Bronchial smooth muscle cell (primary cell): ENCODE results near the gene PIEZO1. TPM values are rescaled to one million over a fixed set of nuclear protein-coding genes. Genes with fewer than 3 reads are reported as not detected.

Experiments used
- total RNA-seq: library from RNA; depleted of rRNA; stranded (reverse); fragments of >200 nt; gene quantifications from 2 replicates; pipeline ENCODE4 v1.2.1, GENCODE V29; 2014

Gene PIEZO1, protein sequence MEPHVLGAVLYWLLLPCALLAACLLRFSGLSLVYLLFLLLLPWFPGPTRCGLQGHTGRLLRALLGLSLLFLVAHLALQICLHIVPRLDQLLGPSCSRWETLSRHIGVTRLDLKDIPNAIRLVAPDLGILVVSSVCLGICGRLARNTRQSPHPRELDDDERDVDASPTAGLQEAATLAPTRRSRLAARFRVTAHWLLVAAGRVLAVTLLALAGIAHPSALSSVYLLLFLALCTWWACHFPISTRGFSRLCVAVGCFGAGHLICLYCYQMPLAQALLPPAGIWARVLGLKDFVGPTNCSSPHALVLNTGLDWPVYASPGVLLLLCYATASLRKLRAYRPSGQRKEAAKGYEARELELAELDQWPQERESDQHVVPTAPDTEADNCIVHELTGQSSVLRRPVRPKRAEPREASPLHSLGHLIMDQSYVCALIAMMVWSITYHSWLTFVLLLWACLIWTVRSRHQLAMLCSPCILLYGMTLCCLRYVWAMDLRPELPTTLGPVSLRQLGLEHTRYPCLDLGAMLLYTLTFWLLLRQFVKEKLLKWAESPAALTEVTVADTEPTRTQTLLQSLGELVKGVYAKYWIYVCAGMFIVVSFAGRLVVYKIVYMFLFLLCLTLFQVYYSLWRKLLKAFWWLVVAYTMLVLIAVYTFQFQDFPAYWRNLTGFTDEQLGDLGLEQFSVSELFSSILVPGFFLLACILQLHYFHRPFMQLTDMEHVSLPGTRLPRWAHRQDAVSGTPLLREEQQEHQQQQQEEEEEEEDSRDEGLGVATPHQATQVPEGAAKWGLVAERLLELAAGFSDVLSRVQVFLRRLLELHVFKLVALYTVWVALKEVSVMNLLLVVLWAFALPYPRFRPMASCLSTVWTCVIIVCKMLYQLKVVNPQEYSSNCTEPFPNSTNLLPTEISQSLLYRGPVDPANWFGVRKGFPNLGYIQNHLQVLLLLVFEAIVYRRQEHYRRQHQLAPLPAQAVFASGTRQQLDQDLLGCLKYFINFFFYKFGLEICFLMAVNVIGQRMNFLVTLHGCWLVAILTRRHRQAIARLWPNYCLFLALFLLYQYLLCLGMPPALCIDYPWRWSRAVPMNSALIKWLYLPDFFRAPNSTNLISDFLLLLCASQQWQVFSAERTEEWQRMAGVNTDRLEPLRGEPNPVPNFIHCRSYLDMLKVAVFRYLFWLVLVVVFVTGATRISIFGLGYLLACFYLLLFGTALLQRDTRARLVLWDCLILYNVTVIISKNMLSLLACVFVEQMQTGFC (N-terminal part only)
- 116 and 117 TPM in 2 replicates for total RNA-seq

DNA sequence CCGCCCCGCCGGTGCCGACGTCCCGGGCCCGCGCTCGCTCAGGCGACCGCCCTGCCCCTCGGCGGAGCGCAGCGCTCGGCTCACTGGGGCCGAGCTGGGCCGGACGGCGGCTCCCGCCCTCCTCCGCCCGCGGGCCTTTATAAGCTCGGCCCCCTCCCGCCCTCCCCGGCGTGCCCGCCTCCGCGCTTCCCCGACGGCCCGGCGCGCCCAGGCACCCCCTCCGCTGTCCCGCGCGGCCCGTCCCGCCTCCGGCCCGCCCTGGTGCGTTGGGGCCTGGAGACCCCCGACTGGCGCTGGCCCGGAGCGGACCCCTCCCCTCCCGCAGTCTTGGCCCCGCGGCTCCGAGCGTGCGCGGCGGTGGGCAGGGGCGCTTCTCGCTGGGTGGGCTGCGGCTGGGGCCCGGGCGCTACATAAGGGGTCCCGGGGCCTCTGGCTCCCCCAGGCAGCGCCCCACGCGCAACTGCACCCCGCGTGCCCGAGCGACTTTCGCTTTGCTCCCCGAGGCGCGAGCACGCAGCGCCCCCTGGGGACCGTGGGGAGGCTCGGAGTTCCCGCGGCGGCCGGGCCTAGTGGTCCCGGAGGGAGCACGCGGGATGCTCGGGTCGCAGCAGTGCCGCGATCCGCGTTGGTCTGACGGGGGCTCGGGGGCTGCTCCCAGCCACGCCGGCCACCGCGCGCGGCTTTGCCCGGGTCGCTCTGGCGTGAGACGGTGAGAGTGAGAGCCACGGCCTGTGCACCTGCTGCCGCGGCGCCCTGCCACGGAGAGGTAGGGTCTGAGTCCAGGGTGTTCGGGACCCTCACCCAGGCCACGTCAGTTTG, at the start of gene PIEZO1:
PIEZO1 (minus strand) TSS at position 115 of the 819 bp plus-strand sequence. CDS start 256 bp downstream, outside the sequence.

DNA sequence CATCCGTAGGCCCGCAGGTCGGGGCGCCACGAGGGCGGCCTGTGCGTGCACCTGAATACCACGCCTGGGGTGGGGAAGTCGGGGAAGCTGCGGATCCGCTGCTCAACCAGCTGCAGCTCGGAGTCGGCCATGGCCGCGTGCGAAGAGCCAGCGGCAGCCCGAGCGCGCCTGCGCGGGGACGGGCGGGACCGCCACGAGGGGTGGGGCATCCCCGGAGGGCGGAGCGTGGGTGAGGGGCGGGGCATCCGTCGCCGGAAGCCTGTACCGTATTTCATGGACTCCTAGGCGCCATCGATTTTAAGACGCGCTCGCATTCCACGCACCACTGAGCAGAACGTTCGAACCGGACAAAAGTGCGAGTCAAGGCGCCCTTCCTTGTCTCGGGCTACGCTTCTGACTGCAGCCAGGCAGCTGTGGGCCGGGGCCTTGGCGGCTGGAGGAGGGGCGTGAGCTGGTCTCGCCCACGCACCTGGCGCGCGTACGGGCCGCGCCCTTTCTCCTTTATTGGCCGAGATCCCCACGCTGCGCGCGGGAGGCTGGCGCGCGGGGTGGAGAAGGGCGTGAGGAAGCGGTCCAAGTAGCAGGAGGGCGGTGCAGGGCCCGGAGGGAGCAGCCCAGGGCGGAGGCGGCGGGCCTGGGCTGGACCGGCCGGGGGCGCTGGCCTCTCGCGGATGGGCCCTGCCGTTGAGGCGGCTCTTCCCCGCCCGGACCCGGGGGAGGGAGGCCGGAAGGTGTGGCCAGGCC, 26.9 kb upstream of the PIEZO1 start, which contains the start of gene APRT:
APRT (minus strand) TSS at position 160 of the 744 bp plus-strand sequence; CDS start at position 131, 29 bp downstream.

DNA sequence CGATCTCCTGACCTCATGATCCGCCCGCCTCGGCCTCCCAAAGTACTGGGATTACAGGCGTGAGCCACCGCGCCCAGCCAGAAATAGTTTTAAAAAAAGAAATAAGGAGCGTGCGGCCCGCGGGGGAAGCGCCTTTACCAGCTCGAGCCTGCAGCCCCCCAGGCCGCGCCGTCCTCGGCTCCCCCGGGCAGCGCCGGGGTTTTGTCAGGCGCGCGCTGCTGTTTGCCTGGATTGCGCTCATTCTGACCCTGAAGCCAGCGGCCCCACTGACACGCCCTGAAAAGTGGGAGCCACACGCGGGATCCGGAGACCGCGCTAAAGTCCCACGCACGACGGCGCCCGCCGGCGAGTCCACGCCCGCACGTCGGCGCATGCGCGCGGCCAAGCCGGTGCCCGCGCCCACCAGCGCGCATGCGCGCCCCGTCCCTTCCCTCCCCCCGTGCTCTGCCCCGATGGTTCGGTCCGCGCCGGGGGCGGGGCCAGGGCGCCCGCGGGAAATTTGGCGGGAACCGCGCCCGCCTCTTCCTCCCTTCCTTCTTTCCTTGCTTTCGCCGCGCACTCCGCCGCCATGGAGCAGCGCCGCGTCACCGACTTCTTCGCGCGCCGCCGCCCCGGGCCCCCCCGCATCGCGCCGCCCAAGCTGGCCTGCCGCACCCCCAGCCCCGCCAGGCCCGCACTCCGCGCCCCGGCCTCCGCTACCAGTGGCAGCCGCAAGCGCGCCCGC, 18.4 kb upstream of the PIEZO1 start, which contains the start of gene CDT1:
CDT1 (plus strand) TSS at position 526 of the 724 bp plus-strand sequence; CDS start at position 569, 43 bp downstream.

DNA sequence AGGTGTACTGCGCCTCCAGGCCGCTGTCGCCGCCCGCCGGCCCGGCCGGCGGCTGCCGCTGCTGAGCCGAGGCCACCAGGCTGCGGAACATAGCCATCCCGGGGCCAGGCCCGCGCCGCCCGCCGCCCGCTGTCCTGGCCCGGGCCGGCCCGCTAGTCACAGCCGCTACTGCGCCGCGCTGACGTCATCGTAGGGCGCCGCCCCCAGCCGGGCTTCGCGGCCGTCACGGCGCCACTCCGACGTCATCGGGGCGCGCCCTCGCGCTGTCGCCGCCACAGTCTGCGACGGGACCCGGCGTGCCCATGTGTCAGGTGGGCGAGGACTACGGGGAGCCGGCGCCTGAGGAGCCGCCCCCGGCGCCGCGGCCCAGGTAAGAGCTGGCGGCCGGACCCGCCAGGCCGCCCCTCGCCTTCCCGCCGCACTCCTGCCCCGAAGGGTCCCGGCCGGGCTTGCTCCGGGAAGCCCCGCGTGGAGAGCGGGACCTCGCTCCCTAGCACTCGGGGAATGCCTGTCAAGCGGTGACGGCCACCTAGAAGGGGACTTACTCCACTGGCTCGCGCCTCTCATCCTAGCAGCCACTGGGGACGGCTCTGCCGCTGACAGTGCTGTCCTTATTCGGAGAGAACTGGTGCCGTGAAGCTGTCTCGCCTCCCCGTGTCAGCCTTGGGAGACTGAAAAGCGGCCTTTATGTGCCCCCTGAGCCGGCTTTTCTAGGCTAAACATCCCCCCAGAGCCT, 78.6 kb downstream of the PIEZO1 start, which contains the start of the genes CTU2 and RNF166:
CTU2 (plus strand) TSS at position 275 of the 736 bp plus-strand sequence; CDS start at position 303, 28 bp downstream.
RNF166 (minus strand) TSS at position 180 of the 736 bp plus-strand sequence; CDS start at position 97, 83 bp downstream.

DNA sequence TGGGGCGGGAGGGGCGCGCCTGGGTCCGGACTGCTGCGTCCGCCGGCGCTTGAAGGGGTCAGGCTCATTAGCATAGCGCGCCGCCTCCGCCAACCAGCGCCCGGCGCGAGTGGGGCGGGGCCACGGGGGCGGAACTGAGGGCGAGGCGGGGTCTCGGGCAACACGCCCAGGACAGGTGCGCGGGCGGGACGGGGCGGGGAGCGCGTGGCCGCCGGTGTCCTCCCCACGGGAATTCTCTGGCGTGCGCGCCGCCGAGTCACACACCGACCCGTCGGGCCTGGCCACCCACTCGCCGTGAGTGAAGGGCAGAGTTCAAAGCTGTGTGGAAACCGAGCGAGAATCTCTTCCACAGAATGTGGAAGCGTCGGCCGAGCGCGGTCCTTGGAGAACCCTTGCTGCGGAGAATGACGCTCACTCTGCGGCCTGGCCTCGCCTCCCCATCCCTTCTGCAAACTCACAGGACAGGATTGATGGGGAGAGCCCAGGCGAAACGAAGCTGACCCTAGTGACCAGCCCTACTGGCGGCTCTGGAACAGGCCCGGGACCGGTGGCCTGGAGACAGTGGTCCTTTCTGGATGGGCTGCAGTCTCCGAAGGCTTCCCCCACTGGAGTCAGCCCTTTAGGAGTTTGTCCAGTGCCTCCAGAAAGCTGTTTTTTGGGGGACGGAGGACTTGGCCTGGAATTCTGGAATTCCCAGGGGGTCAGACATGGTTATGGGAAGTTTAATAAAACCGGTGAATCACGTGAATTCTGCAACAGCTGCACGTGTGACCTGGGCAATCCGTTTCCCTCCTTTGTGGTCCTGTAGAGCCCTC, 98.4 kb downstream of the PIEZO1 start, which contains the start of gene SNAI3:
SNAI3 (minus strand) TSS at position 69 of the 815 bp plus-strand sequence. CDS start 101 bp downstream, outside the sequence.

Other genes starting within 250 kb of the PIEZO1 start
- 9.4 and 10.2 TPM in 2 replicates for gene ZC3H18, start 214.8 kb downstream of the PIEZO1 start, total RNA-seq
- 0.09 TPM in 1 of 2 replicates, not detected in the other for gene IL17C, start 146.6 kb downstream of the PIEZO1 start, total RNA-seq
- 192 and 434 TPM in 2 replicates for gene CYBA, start 134.2 kb downstream of the PIEZO1 start, total RNA-seq
- gene MVD, start 122.1 kb downstream of the PIEZO1 start, total RNA-seq = 59.0 and 67.1 TPM in 2 replicates
- under 0.01 TPM in 1 of 2 replicates, not detected in the other for gene SNAI3, start 98.7 kb downstream of the PIEZO1 start, total RNA-seq
- 5.7 and 10.2 TPM in 2 replicates for gene RNF166, start 78.8 kb downstream of the PIEZO1 start, total RNA-seq
- gene CTU2, start 78.7 kb downstream of the PIEZO1 start, total RNA-seq = 11.0 and 11.3 TPM in 2 replicates
- gene CDT1, start 18.6 kb upstream of the PIEZO1 start, total RNA-seq = 1.5 and 1.9 TPM in 2 replicates
- 40.3 and 72.3 TPM in 2 replicates for gene APRT, start 26.7 kb upstream of the PIEZO1 start, total RNA-seq
- gene GALNS, start 71.7 kb upstream of the PIEZO1 start, total RNA-seq = 14.3 and 18.0 TPM in 2 replicates
- gene TRAPPC2L, start 71.9 kb upstream of the PIEZO1 start, total RNA-seq = 70.5 and 88.1 TPM in 2 replicates
- gene PABPN1L, start 81.4 kb upstream of the PIEZO1 start, total RNA-seq = not detected in 2 replicates
- gene CBFA2T3, start 192.0 kb upstream of the PIEZO1 start, total RNA-seq = 0.17 TPM in 1 of 2 replicates, not detected in the other